Activated naive CD4-positive, alpha-beta T cell treated with Interleukin-2 at 50 U/mL for 16 hours (primary cell): Measurements from ENCODE around the gene MEAF6.
"Not testable (repeated sequence)": the region's sequence is repeated elsewhere in the genome, so short reads cannot be mapped to it uniquely, and the experiment has no call there.

ENCODE experiments used
- DNase-seq: peaks from one replicate; pipeline ENCODE4 v3.0.0-alpha.2; 2020

Gene MEAF6

GRCh38 chr1:37514350-37515184, at the start of gene MEAF6:
TSS of gene MEAF6 (minus strand) at chr1:37514766. CDS start at chr1:37514746, 20 bp downstream.
- peak; percentile 83 for DNase-seq

DNA sequence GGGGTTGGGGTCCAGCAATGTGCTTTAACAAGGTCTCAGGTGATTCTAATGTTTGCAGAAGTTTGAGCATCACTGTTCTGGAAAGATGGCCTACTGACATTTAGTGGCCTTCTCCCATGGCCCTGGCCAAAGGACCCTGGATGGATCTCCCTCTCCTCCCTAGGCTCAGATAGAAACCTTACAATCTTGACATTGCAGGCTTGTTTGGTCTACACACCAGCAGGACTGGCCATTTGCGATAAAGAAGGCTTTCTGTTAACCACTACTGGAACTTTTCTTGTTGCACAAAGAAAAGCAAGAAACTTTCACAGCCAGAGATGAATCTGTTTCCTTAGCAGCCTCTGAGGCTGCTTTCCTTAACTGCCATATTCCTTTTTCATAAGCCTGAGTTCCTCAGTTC, 48.4 kb upstream of the MEAF6 start:
- no peak for DNase-seq

- DNase-seq = peak; percentile 32
These were observed 46.9 kb upstream of the MEAF6 start for GRCh38 chr1:37561133-37562132.

DNA sequence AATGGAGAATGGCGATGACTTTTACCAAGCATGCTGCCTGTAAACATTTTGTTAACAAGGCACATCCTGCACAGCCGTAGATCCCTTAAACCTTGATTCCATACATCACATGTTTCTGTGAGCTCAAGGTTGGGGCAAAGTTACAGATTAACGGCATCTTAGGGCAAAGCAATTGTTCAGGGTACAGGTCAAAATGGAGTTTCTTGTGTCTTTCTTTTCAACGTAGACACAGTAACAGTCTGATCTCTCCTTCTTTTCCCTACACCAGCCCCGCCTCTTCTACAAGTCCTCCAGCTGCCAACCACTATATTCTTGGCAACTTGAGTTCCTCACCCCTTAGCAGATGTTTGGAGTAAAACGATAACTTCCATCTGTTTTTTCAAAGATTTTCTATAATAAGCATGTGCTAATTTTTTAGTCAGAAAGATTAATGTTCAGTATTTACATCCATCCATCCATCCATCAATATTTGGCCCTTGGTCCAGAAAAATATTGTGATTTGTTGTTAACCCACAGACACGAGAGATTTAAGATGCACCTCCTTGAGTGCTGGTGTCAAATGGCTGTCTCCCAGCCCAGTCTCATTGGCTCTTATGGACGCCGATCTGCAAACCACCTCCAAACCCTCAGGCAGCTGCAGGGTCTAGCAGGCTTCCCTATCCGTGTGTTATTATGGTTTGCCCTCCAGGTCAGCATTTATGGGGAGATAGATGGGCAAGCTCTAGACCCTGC, 46.0 kb upstream of the MEAF6 start:
- DNase-seq = no peak

GRCh38 chr1:37559957-37560379, 45.4 kb upstream of the MEAF6 start:
- DNase-seq = not testable (repeated sequence)

GRCh38 chr1:37559080-37559479, 44.5 kb upstream of the MEAF6 start:
- DNase-seq = no peak

GRCh38 chr1:37558411-37558810, 43.8 kb upstream of the MEAF6 start:
- no peak for DNase-seq

DNA sequence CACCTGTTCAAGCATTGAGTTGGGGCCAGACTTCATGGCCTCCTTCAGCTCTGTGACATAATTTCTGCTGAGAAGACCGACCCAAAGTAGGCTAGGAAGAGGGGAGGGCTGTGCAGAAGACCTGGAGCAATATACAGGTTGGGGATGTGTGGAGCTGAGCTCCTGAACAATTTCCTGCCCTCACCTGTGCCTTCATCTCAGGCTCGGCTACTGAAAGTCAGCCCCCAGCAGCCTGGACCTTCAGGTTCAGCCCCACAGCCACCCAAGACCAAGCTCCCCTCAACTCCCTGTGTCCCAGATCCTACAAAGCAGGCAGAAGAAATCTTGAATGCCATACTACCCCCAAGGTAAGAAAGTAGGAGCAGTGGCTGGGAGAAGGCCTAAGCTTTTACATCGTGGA, 42.8 kb upstream of the MEAF6 start:
- DNase-seq = no peak

DNA sequence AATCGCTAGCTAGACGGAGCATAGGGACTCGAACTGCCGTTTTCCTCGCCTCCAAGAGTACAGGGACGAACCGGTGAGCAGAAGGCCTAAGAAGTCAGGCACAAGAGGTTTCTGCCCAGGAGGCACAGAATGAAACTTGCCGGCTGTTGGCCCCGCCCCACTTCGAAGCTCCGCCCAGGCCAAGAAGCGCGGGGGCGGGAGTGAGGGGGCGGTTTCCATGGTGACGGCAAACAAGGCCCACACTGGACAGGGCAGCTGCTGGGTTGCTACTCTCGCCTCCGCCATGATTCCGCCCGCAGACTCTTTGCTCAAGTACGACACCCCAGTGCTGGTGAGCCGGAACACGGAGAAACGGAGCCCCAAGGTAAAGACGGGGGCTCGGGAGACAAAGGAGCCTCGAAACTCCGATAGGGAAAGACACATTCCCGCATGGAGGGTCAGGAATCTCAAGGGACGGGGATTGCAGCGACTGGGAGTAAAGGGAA, 42.2 kb upstream of the MEAF6 start, which contains the start of gene DNALI1:
Gene DNALI1 (plus strand): TSS at position 229 of the 485 bp plus-strand sequence. CDS start 55 bp downstream, at position 284.
- DNase-seq = no peak

GRCh38 chr1:37553927-37554808, 39.6 kb upstream of the MEAF6 start, which contains the start of gene SNIP1:
TSS of gene SNIP1 (minus strand) at chr1:37554293. CDS start at chr1:37554229, 64 bp downstream.
- DNase-seq = peak; percentile 93

DNA sequence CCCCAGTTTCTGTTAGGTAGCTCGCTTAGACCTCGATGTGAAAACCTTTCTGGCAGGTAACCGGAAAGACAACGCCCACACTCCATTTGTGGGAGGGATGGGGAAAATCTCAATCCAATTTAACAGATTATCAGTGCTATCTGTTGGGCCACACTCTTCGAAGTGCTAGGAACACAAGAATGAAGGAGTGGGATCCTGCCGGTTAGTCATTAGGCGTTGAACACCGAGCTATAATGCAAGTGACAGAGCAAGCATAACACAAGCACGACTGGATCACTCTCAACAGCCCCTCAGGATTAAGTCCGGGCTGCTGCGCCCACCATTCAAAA, 39.0 kb upstream of the MEAF6 start:
- DNase-seq = peak; percentile 8

GRCh38 chr1:37549341-37549740, 34.8 kb upstream of the MEAF6 start:
- no peak for DNase-seq

GRCh38 chr1:37545019-37545418, 30.5 kb upstream of the MEAF6 start:
- no peak for DNase-seq

- DNase-seq = no peak
These were observed 30.0 kb upstream of the MEAF6 start for GRCh38 chr1:37544530-37544929.

DNA sequence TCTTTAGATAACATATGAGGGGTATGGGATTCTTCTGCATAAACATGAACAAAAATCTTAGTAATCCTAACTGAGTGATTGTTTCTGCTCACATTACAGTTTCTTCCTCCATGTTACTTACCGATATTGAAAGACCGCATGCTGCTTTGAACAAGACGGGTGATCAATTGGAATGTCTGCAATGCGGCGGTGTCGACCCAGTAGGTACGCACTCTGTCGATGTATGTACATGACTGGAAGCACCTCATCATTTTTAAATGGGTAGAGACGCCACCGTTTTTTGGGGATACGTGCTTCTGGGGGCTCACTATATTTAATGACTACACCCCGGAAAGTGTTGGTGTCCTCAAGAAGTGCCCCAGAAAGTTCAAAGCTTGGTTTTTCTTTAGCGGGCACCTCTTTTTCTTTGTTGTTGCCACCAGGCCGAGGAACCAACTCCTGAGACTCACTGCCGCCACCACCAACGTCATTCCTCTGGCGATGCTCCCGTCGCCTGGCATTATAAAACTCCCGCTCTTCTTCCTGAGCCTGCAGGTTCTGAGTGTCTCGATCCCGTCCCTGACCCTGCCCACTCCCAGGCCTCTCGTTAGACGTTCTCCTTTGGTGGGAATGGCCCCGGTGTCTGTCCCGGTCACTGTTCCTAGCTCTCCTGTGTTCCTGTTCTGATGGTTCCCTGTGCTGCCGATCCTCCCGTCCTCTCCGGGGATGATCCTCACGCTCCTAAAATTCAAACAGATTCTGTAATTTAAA, 25.6 kb upstream of the MEAF6 start:
- DNase-seq = no peak

DNA sequence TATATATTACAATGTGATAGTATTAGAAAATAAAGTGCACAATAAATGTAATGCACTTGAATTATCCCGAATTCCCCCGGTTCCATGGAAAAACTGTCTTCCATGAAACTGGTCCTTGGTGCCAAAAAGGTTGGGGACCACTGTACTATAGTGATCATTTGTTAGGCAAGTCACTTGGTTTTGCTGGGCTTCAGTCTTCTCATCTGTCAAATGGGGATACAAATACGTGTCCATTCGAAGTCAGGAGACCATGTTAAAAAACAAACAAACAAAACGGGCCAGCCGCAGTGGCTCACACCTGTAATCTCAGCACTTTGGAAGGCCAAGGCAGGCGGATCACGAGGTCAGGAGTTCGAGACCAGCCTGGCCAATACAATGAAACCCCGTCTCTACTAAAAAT, 24.6 kb upstream of the MEAF6 start:
- not testable (repeated sequence) for DNase-seq

DNA sequence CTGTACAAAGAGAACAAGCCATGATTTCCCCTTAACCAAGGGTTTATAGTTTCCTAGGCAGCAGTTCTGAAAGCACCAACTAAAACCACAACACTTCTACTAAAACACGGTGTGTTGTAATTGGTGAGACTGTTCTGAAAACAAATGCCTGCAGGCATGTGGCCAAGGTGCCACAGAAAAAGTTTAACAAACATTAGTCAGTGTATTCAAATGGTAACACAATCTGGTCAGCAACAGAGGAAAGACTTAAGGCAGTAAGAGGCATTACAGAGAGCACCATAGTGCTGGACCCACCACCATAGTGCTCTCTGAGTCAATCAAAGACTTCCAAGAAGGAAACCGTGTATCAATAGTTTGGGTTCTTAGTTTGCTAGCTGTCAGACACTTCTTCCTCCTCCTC, 22.8 kb upstream of the MEAF6 start:
- no peak for DNase-seq

DNA sequence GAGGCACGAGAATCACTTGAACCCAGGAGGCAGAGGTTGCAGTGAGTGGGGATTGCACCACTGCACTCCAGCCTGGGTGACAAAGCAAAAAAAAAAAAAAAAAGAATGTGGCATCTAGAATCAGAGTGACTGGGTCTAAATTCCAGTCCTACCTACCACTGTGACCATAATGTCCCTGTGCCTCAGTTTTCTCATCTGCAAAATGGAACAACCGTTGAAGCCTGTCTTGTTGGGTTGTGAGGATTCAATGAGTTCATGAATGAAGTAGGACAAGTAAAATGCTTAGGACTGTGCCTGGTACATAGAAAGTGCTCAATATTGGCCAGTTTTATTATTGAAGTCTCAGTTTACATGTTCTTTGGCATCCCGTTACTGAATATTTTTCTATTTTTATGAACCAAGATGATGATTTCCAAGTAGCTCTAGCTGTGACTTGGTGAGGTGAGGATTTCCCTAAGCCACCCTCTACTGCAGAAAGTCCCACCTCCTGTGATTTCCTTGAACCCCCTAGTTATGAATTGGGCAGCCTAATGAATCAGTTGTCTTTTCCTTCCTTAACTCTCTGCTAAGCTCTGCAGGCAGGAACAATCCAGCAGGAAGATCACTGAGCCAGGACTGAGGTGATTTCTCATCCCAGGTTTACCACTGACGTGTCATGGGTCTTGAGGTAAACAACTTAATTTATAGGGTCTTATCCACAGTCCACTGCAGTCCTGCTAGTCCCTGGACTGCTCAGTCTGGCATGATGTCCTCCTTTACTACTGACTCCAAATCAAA, 18.9 kb upstream of the MEAF6 start:
- DNase-seq = no peak

DNA sequence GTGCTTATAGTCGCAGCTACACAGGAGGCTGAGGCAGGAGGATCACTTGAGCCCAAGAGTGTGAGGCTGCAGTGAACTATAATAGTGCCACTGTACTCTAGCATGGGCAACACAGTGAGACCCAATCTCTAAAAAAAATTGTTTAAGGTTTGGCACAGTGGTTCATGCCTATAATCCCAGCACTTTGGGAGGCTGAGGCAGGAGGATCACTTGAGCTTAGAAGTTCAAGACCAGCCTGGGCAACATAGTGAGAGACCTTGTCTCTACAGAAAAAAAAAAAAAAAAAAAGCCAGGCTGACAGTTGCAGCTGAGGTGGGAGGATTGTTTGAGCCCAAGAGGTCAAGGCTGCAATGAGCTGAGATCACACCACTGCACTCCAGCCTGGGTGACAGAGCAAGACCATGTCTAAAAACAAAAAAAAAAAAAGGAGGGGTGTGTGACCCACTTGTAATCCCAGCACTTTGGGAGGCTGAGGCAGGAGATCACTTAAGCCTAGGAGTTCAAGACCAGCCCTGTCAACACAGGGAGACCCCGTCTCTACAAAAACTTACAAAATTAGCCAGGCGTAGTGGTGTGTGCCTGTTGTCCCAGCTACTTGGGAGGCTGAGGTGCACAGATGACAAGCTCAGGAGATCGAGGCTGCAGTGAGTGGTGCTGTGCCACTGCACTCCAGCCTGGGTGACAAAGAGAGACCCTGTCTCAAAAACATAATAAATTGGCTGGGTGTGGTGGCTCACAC, 18.0 kb upstream of the MEAF6 start:
- DNase-seq = not testable (repeated sequence)
